Breast epithelium (tissue), 4 donors: Measurements from ENCODE around the gene MYBPC3. TPM values are rescaled to one million over a fixed set of nuclear protein-coding genes. Genes with fewer than 3 reads are reported as not detected.

ENCODE experiments used
- DNase-seq, 2 donors: peaks; one replicate each; pipeline ENCODE4 v3.0.0-alpha.2; 2019; ENCODE audit warnings: low spot score in 2 of 2
- H3K27ac ChIP-seq, 2 donors: fragments of 200-600 bp; sonication (generic) in 1 of 2; one replicate each; pipeline ENCODE4 v1.5.1; 2016 to 2019; ENCODE audit warnings: mild to moderate bottlenecking in 1 of 2
- H3K27me3 ChIP-seq, 2 donors: fragments of 200-600 bp; sonication (generic) in 1 of 2; one replicate each; pipeline versions ENCODE4 v1.5.1 to v1.6.0; 2017 to 2019; ENCODE audit warnings: control low read depth in 1 of 2, mild to moderate bottlenecking in 1 of 2
- H3K36me3 ChIP-seq: fragments of 200-600 bp; one replicate; pipeline ENCODE4 v1.5.1; 2019
- H3K4me1 ChIP-seq, 2 donors: fragments of 200-600 bp; sonication (generic); one replicate each; pipeline ENCODE4 v1.5.1; 2016 to 2019; ENCODE audit warnings: control low read depth in 1 of 2
- H3K4me3 ChIP-seq, 3 donors: fragments of 200-600 bp; sonication (generic); 1 replicate in 2 of 3; 2 replicates in 1 of 3; pipeline ENCODE4 v1.5.1; 2016 to 2019; ENCODE audit warnings: mild to moderate bottlenecking in 3 of 3, moderate library complexity in 2 of 3
- H3K9me3 ChIP-seq, 2 donors: fragments of 200-600 bp; sonication (generic) in 1 of 2; one replicate each; pipeline ENCODE4 v1.5.1; 2016 to 2019; ENCODE audit warnings: control low read depth in 1 of 2
- CTCF ChIP-seq, 3 donors: fragments of 450-650 bp; IDR thresholded peaks; one replicate each; pipeline ENCODE4 v1.5.1; 2016 to 2017; ENCODE audit warnings: antibody characterized with exemption in 3 of 3, mild to moderate bottlenecking in 3 of 3, moderate library complexity in 3 of 3
- POLR2A ChIP-seq: fragments of 450-650 bp; IDR thresholded peaks from one replicate; pipeline ENCODE4 v1.6.1; 2016; ENCODE audit warnings: antibody characterized with exemption, mild to moderate bottlenecking, moderate library complexity
- POLR2AphosphoS5 ChIP-seq, 3 donors: sonication (generic); formaldehyde crosslinking; IDR thresholded peaks; one replicate each; pipeline ENCODE4 v1.6.1; 2017; ENCODE audit warnings: antibody characterized with exemption in 3 of 3
- intact Hi-C: fragments of 100-400 bp; cut with DNase I; formaldehyde crosslinking; loops from one replicate; pipeline ENCODE4 v1.15.1; 2023; ENCODE audit warnings: low total_unique reads
- total RNA-seq, 3 donors: library from RNA; depleted of rRNA; stranded (reverse); fragments of >200 nt; gene quantifications; one replicate each; pipeline ENCODE4 v1.1.0, GENCODE V29; 2016

The MYBPC3 gene
- total RNA-seq, 3 donors from 2014 or later: under 0.01 TPM; not detected in 1

GRCh38 chr11:47369676-47370075, 17.2 kb upstream of the MYBPC3 start:
- H3K9me3 ChIP-seq: no peaks in the 10 kb centered on the region
- H3K27me3 ChIP-seq: no peaks in the 10 kb centered on the region
- intact Hi-C loops: no loop called here
- H3K36me3 ChIP-seq: no peaks in the 10 kb centered on the region
- H3K27ac ChIP-seq: no peak overlapping the region
- DNase-seq: no peak
- H3K4me3 ChIP-seq: no peak overlapping the region
- TF ChIP-seq POLR2AphosphoS5 (IDR thresholded peaks at IDR 0.05): no peak
- TF ChIP-seq POLR2A: no peak
- TF ChIP-seq CTCF (IDR thresholded peaks at IDR 0.05): no peak
- H3K4me1 ChIP-seq: no peaks in the 10 kb centered on the region

- no peak overlapping the region for H3K27ac ChIP-seq
- H3K4me3 ChIP-seq: no peak overlapping the region
- no peaks in the 10 kb centered on the region for H3K27me3 ChIP-seq
- intact Hi-C loops: no loop called here
- no peak for DNase-seq
- TF ChIP-seq CTCF (IDR thresholded peaks at IDR 0.05) (no peak), POLR2AphosphoS5 (IDR thresholded peaks at IDR 0.05) (no peak), POLR2A (no peak)
- H3K36me3 ChIP-seq: no peaks in the 10 kb centered on the region
- no peaks in the 10 kb centered on the region for H3K9me3 ChIP-seq
- no peaks in the 10 kb centered on the region for H3K4me1 ChIP-seq
Observed at GRCh38 chr11:47366020-47366490, 13.6 kb upstream of the MYBPC3 start.

- Histone ChIP-seq H3K9me3 (no peaks in the 10 kb centered on the region), H3K4me1 (no peaks in the 10 kb centered on the region), H3K27ac (no peak overlapping the region), H3K36me3 (no peaks in the 10 kb centered on the region), H3K4me3 (no peak overlapping the region), H3K27me3 (no peaks in the 10 kb centered on the region)
- intact Hi-C loops: no loop called here
- no peak for DNase-seq
- TF ChIP-seq POLR2AphosphoS5 (IDR thresholded peaks at IDR 0.05): no peak
- TF ChIP-seq CTCF (IDR thresholded peaks at IDR 0.05): no peak
- TF ChIP-seq POLR2A: no peak
Observed at GRCh38 chr11:47361419-47361818, 8.9 kb upstream of the MYBPC3 start.

GRCh38 chr11:47360341-47360740, 7.8 kb upstream of the MYBPC3 start:
- H3K27me3 ChIP-seq: no peaks in the 10 kb centered on the region
- no peaks in the 10 kb centered on the region for H3K4me1 ChIP-seq
- TF ChIP-seq POLR2A (no peak), CTCF (IDR thresholded peaks at IDR 0.05) (no peak), POLR2AphosphoS5 (IDR thresholded peaks at IDR 0.05) (no peak)
- DNase-seq: no peak
- intact Hi-C loops: no loop called here
- H3K27ac ChIP-seq: no peak overlapping the region
- H3K9me3 ChIP-seq: no peaks in the 10 kb centered on the region
- H3K4me3 ChIP-seq: no peak overlapping the region
- H3K36me3 ChIP-seq: no peaks in the 10 kb centered on the region

- Histone ChIP-seq H3K4me3 (no peak overlapping the region), H3K27me3 (no peaks in the 10 kb centered on the region), H3K4me1 (peaks cover 0 to 4% of the 10 kb centered on the region in 2 donors), H3K9me3 (no peaks in the 10 kb centered on the region), H3K36me3 (no peaks in the 10 kb centered on the region), H3K27ac (no peak overlapping the region)
- intact Hi-C loops: loop anchor here (10.0 kb wide), 1 partner anchor 175 kb away; the partner anchor contains the start of gene PACSIN3
- no peak for DNase-seq
- TF ChIP-seq CTCF (IDR thresholded peaks at IDR 0.05) (no peak), POLR2AphosphoS5 (IDR thresholded peaks at IDR 0.05) (no peak), POLR2A (no peak)
Observed at GRCh38 chr11:47359586-47359985, 7.1 kb upstream of the MYBPC3 start.
